ENCODE results near the gene PACSIN1. TPM values are rescaled to one million over a fixed set of nuclear protein-coding genes. Genes with fewer than 3 reads are reported as not detected.
"Not testable (repeated sequence)": the region's sequence is repeated elsewhere in the genome, so short reads cannot be mapped to it uniquely, and the experiment has no call there.

PACSIN1 gene
- total RNA-seq, 1 donor from 2014 or later: not detected

DNA sequence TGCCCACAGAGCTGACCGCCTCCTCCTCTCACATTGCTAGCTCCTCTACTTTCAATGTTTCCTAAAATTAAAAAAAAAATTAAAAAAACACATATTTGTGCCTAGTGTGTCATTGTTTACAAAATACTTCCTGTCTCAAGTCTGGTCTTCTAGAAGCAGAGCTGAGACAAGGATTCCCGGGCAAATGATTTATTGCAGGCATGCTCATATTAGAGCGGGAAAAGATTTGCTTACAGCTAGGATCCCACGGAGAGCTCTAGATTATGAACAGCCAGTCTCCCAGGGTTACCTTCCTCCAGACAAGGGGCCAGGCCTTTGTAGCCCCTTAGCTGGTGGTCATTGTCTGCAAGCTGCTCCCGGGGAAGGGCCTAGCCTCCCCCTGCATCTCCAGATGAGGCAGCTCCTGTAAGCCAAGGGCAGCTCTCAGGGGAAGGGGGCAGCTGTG, 9.4 kb downstream of the PACSIN1 start:
- no peak for DNase-seq (ENCODE audit: extremely low spot score, unreplicated experiment)
- no peaks in the 10 kb centered on the region for H3K4me1 Mint-ChIP-seq (ENCODE audit: unreplicated experiment)
- H3K27ac Mint-ChIP-seq (ENCODE audit: unreplicated experiment): no peak overlapping the region
- H3K27me3 Mint-ChIP-seq (ENCODE audit: unreplicated experiment): peaks cover 21% of the 10 kb centered on the region
- TF ChIP-seq, protein P1, sequence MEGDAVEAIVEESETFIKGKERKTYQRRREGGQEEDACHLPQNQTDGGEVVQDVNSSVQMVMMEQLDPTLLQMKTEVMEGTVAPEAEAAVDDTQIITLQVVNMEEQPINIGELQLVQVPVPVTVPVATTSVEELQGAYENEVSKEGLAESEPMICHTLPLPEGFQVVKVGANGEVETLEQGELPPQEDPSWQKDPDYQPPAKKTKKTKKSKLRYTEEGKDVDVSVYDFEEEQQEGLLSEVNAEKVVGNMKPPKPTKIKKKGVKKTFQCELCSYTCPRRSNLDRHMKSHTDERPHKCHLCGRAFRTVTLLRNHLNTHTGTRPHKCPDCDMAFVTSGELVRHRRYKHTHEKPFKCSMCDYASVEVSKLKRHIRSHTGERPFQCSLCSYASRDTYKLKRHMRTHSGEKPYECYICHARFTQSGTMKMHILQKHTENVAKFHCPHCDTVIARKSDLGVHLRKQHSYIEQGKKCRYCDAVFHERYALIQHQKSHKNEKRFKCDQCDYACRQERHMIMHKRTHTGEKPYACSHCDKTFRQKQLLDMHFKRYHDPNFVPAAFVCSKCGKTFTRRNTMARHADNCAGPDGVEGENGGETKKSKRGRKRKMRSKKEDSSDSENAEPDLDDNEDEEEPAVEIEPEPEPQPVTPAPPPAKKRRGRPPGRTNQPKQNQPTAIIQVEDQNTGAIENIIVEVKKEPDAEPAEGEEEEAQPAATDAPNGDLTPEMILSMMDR (IDR thresholded peaks at IDR 0.05): no peak
- no peaks in the 10 kb centered on the region for H3K9me3 Mint-ChIP-seq (ENCODE audit: unreplicated experiment)
- H3K4me3 Mint-ChIP-seq (ENCODE audit: unreplicated experiment): no peak overlapping the region
- H3K36me3 Mint-ChIP-seq (ENCODE audit: unreplicated experiment): no peaks in the 10 kb centered on the region

DNA sequence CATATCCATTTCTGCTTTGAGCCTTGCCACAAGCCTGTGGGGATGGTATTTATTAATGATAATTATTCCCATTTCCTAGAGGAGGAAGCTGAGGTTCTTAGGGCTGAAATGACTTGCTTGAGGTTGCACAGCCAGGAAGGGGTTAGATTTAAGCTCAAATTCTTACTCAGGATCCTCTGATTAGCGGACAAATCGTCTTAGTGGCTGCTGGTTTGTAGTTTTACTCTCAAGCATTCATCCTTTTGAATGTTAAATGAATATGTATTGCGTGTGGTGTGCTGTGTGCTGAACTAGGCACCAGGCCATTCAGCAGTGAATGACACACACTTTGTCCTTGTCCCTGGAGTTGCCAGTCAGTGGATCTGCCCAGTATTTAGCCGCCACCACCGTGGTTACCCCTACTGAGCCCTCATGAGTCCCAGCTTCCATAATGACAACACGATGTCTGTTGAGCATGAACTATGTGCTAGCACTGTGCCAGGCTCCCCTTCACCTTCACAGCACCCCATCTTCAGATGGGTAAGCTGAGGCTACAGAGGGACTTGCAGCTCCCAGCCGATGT, 10.0 kb downstream of the PACSIN1 start:
- DNase-seq (ENCODE audit: extremely low spot score, unreplicated experiment): no peak

DNA sequence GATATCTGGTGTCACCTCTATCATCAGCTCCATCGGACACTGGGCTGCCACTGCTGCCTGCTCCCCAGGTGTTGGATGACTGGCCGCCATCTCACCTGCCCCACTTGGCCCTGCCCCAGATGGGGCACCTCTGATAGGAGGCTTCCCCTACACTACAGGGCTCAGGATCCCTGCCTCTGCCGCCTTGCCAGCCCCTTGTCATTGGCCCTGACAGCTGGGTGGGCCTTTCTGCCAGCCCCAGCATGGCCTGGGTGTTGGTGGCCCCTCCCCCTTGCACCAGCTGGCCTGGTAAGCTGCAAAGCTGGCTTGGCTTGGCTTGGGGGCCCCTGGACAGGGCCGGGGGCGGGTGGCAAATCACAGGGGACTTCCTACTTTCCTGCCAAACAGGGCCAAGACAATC, 10.6 kb downstream of the PACSIN1 start:
- peaks cover 23% of the 10 kb centered on the region for H3K27me3 Mint-ChIP-seq (ENCODE audit: unreplicated experiment)
- H3K4me1 Mint-ChIP-seq (ENCODE audit: unreplicated experiment): no peaks in the 10 kb centered on the region
- H3K36me3 Mint-ChIP-seq (ENCODE audit: unreplicated experiment): no peaks in the 10 kb centered on the region
- H3K4me3 Mint-ChIP-seq (ENCODE audit: unreplicated experiment): no peak overlapping the region
- TF ChIP-seq, protein P1 (IDR thresholded peaks at IDR 0.05): no peak
- no peaks in the 10 kb centered on the region for H3K9me3 Mint-ChIP-seq (ENCODE audit: unreplicated experiment)
- no peak overlapping the region for H3K27ac Mint-ChIP-seq (ENCODE audit: unreplicated experiment)
- DNase-seq (ENCODE audit: extremely low spot score, unreplicated experiment): no peak

More for the DNA sequence above, 10.0 kb downstream of the PACSIN1 start:
- Mint-ChIP-seq H3K27ac (ENCODE audit: unreplicated experiment) (no peak overlapping the region), H3K36me3 (ENCODE audit: unreplicated experiment) (no peaks in the 10 kb centered on the region), H3K4me3 (ENCODE audit: unreplicated experiment) (no peak overlapping the region), H3K27me3 (ENCODE audit: unreplicated experiment) (peaks cover 23% of the 10 kb centered on the region), H3K4me1 (ENCODE audit: unreplicated experiment) (no peaks in the 10 kb centered on the region), H3K9me3 (ENCODE audit: unreplicated experiment) (no peaks in the 10 kb centered on the region)
- TF ChIP-seq, protein P1 (IDR thresholded peaks at IDR 0.05): no peak

DNA sequence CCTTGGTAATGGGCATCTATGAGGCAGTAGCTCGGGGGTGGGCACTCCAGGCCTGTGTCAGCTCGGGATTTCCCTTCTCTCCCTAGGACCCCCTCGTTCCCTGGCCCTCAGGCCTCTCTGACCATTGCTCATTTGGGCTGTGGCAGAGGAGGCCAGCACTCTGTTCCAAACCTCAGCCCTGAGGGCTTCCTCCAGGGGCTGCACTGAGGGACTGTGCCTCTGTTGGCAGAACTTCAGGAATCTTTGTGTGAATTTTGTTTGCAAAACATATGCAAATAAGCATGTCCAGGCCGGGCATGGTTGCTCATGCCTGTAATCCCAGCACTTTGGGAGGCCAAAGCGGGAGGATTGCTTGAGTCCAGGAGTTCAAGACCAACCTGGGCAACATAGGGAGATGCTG, 11.0 kb downstream of the PACSIN1 start:
- no peaks in the 10 kb centered on the region for H3K4me1 Mint-ChIP-seq (ENCODE audit: unreplicated experiment)
- H3K9me3 Mint-ChIP-seq (ENCODE audit: unreplicated experiment): no peaks in the 10 kb centered on the region
- no peak overlapping the region for H3K4me3 Mint-ChIP-seq (ENCODE audit: unreplicated experiment)
- H3K27ac Mint-ChIP-seq (ENCODE audit: unreplicated experiment): no peak overlapping the region
- DNase-seq (ENCODE audit: extremely low spot score, unreplicated experiment): no peak
- TF ChIP-seq, protein P1 (IDR thresholded peaks at IDR 0.05): no peak
- peaks cover 22% of the 10 kb centered on the region for H3K27me3 Mint-ChIP-seq (ENCODE audit: unreplicated experiment)
- no peaks in the 10 kb centered on the region for H3K36me3 Mint-ChIP-seq (ENCODE audit: unreplicated experiment)

DNA sequence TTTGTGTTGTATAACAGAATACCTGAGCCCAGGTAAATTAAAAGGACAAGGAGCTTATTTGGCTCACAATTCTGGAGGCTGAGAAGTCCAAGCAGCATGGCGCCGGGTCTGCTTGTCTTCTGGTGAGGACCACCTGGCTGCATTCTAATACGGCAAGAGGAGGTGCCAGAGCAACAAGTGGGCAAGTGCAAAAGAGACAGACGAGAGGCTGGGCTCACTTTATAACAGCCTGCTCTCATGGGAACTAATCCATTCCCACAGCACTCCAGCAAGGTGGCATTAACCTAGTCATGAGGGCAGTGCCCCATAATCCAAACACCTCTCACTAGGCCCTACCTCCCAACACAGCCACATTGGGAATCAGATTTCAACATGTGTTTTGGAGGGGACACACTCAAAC, 12.9 kb downstream of the PACSIN1 start:
- H3K36me3 Mint-ChIP-seq (ENCODE audit: unreplicated experiment): no peaks in the 10 kb centered on the region
- DNase-seq (ENCODE audit: extremely low spot score, unreplicated experiment): no peak
- H3K27ac Mint-ChIP-seq (ENCODE audit: unreplicated experiment): no peak overlapping the region
- H3K27me3 Mint-ChIP-seq (ENCODE audit: unreplicated experiment): peaks cover 22% of the 10 kb centered on the region
- no peaks in the 10 kb centered on the region for H3K9me3 Mint-ChIP-seq (ENCODE audit: unreplicated experiment)
- TF ChIP-seq, protein P1 (IDR thresholded peaks at IDR 0.05): no peak
- H3K4me1 Mint-ChIP-seq (ENCODE audit: unreplicated experiment): no peaks in the 10 kb centered on the region
- no peak overlapping the region for H3K4me3 Mint-ChIP-seq (ENCODE audit: unreplicated experiment)

DNA sequence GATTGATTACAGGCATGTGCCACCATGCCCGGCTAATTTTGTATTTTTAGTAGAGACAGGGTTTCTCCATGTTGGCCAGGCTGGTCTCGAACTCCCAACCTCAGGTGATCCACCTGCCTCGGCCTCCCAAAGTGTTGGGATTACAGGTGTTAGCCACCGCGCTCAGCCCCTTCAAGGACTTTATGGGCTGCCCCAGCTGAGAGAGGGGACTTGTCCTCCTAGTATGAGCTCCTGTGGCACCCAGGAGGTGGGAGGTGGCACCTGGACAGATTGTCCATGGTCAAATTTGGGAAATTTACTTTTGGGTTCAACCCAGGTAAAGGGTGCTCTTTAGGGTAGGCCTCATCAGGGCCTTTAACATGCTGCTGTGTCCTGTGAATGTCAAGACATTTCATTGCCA, 17.9 kb downstream of the PACSIN1 start:
- not testable (repeated sequence) for H3K27ac Mint-ChIP-seq (ENCODE audit: unreplicated experiment); H3K4me3 Mint-ChIP-seq (ENCODE audit: unreplicated experiment); H3K4me1 Mint-ChIP-seq (ENCODE audit: unreplicated experiment); DNase-seq (ENCODE audit: extremely low spot score, unreplicated experiment); H3K36me3 Mint-ChIP-seq (ENCODE audit: unreplicated experiment); H3K9me3 Mint-ChIP-seq (ENCODE audit: unreplicated experiment)
- peaks cover 16% of the 10 kb centered on the region for H3K27me3 Mint-ChIP-seq (ENCODE audit: unreplicated experiment)
